CD4-positive, CD25-positive, alpha-beta regulatory T cell (primary cell): Measurements from ENCODE around the gene TMEM18. TPM values are rescaled to one million over a fixed set of nuclear protein-coding genes. Genes with fewer than 3 reads are reported as not detected.

Experiments used
- ATAC-seq, 2 donors: fragments of 150-1000 bp; cut with Tn5 transposase; one replicate each; pipeline ENCODE4 v1.10.0; 2021; ENCODE audit warnings: low read depth in 2 of 2, moderate number of reproducible peaks in 2 of 2, moderate library complexity in 1 of 2
- DNase-seq, 3 donors: peaks; one replicate each; pipeline versions ENCODE4 v3.0.0 to v3.0.0-alpha.2; 2012 to 2022; ENCODE audit warnings: mixed read lengths in 1 of 3
- H3K27ac ChIP-seq: one replicate; pipeline ENCODE4 v1.7.0; 2013; ENCODE audit warnings: mild to moderate bottlenecking, low read length; ENCODE audit not compliant: insufficient read depth, poor library complexity, severe bottlenecking
- H3K27me3 ChIP-seq: one replicate; pipeline ENCODE4 v1.7.0; 2013; ENCODE audit warnings: low read length; ENCODE audit not compliant: control insufficient read depth, insufficient read depth
- H3K36me3 ChIP-seq: one replicate; pipeline ENCODE4 v1.7.0; 2013; ENCODE audit warnings: mild to moderate bottlenecking, low read length, moderate library complexity; ENCODE audit not compliant: control insufficient read depth, insufficient read depth
- H3K4me1 ChIP-seq: 2 replicates; pipeline ENCODE4 v1.7.0; 2013; ENCODE audit warnings: mild to moderate bottlenecking, low read length; ENCODE audit not compliant: insufficient read depth, control insufficient read depth, poor library complexity, severe bottlenecking
- H3K4me3 ChIP-seq: one replicate; pipeline ENCODE4 v1.7.0; 2013; ENCODE audit warnings: low read depth, mild to moderate bottlenecking, low read length, moderate library complexity
- H3K9me3 ChIP-seq, 2 experiments: 1 replicate in 1 of 2; 2 replicates in 1 of 2; pipeline ENCODE4 v1.7.0; 2013; ENCODE audit warnings: low read length in 2 of 2, mild to moderate bottlenecking in 1 of 2, moderate library complexity in 1 of 2; ENCODE audit not compliant: control insufficient read depth in 2 of 2
- H3K27ac Mint-ChIP-seq, 3 donors: one replicate each; pipeline ENCODE4 v1.8.0; 2020 to 2022; ENCODE audit warnings: mild to moderate bottlenecking in 3 of 3, mixed read lengths in 3 of 3, moderate library complexity in 2 of 3
- H3K27me3 Mint-ChIP-seq: one replicate; pipeline ENCODE4 v1.8.0; 2022; ENCODE audit warnings: mild to moderate bottlenecking, mixed read lengths
- H3K36me3 Mint-ChIP-seq: one replicate; pipeline ENCODE4 v1.8.0; 2020; ENCODE audit warnings: mixed read lengths
- H3K4me1 Mint-ChIP-seq, 4 donors: one replicate each; pipeline ENCODE4 v1.8.0; 2020 to 2022; ENCODE audit warnings: mixed read lengths in 4 of 4, mild to moderate bottlenecking in 1 of 4
- H3K4me3 Mint-ChIP-seq, 4 donors: one replicate each; pipeline ENCODE4 v1.8.0; 2020 to 2022; ENCODE audit warnings: mild to moderate bottlenecking in 4 of 4, mixed read lengths in 4 of 4, moderate library complexity in 3 of 4
- H3K9me3 Mint-ChIP-seq, 7 donors: one replicate each; pipeline ENCODE4 v1.8.0; 2020 to 2022; ENCODE audit warnings: mixed read lengths in 7 of 7, mild to moderate bottlenecking in 3 of 7, moderate library complexity in 2 of 7
- polyA plus RNA-seq, 4 donors: library from polyadenylated mRNA; unstranded; fragments of 300-500 nt; fragmentation: Illumina TruSeq; gene quantifications; one replicate each; pipeline ENCODE4 v1.2.3, GENCODE V29; 2021
- total RNA-seq: library from RNA; stranded (reverse); gene quantifications from one replicate; pipeline ENCODE4 v1.2.3, GENCODE V29; 2022

TMEM18 gene
- total and polyA plus RNA-seq, 5 donors from 2014 or later, result 22.9 to 45.5 (median 26.9) TPM

DNA sequence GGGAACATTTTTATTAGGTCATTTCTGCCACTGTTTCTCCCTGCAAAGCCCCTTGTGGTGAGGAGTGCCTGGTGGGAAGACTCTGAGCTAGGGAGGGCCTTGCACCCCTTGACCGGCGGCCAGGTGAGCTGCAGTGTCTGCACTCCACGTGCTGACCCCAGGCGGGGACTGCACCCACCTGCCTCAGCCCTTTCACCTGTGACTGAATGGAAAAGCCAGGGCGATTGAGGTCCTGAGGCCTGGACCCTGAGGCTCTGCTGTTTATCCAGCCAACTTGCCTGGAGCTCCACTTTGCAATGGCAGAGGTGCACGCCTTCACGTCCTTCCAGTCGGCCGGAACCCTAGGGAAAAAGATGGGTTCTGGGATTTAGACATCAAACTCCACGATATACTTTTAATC is 53.1 kb downstream of the TMEM18 start:
- Mint-ChIP-seq H3K27me3 (no peaks in the 10 kb centered on the region), H3K4me1 (no peaks in the 10 kb centered on the region), H3K27ac (no peak overlapping the region), H3K9me3 (peaks cover 0 to 2% (median 0%) of the 10 kb centered on the region in 7 donors), H3K4me3 (no peak overlapping the region), H3K36me3 (no peaks in the 10 kb centered on the region)
- no peaks in the 10 kb centered on the region for H3K4me1 ChIP-seq
- H3K9me3 ChIP-seq, result no peaks in the 10 kb centered on the region
- no peak overlapping the region for H3K27ac ChIP-seq
- no peaks in the 10 kb centered on the region for H3K27me3 ChIP-seq
- H3K36me3 ChIP-seq, result no peaks in the 10 kb centered on the region
- H3K4me3 ChIP-seq, result no peak overlapping the region
- ATAC-seq (no peak), DNase-seq (no peak)

DNA sequence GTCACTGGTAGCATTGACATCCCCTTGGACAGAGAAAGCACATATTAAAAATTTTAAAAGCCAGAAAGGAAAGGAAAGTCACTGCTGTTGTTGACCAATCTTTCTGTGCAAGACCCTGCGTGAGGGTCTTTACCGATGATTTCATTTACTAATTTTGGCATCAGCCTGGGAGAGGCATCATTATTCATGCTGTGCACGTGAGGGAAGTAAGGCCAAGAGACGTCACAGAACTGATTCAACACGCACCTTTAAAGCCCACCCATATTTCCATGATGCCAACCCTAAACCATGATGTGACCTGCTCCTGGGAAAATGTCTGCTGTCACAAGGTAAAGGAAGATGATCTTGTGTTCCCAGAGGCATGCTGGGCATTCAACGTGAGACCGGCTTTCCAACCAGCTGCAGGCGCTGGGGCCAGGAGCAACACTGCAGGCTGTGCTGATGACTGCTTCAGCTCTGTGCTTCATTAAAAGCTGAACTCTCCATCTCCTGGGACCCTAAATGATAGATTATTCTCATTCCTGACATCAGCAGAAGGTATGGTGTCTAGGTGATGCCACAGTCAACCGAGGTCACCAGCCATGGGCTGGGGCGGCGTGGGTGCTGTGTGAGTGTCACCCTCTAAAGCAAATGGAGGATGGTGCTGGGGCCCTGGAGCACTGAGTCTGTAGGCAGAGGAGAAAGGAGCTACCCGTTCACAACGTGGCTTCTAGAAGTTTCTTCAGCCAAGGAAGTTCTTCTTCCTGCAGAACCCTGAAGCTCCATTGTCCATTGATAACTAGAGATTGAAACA is 53.9 kb downstream of the TMEM18 start:
- no peaks in the 10 kb centered on the region for H3K9me3 ChIP-seq
- no peaks in the 10 kb centered on the region for H3K27me3 ChIP-seq
- H3K36me3 Mint-ChIP-seq, result no peaks in the 10 kb centered on the region
- no peaks in the 10 kb centered on the region for H3K36me3 ChIP-seq
- H3K9me3 Mint-ChIP-seq, result peaks cover 0 to 2% (median 0%) of the 10 kb centered on the region in 7 donors
- H3K27ac ChIP-seq, result no peak overlapping the region
- H3K4me1 ChIP-seq, result no peaks in the 10 kb centered on the region
- H3K27ac Mint-ChIP-seq, result no peak overlapping the region
- no peak for DNase-seq
- H3K27me3 Mint-ChIP-seq, result no peaks in the 10 kb centered on the region
- H3K4me3 ChIP-seq, result no peak overlapping the region
- H3K4me3 Mint-ChIP-seq, result no peak overlapping the region
- H3K4me1 Mint-ChIP-seq, result no peaks in the 10 kb centered on the region
- ATAC-seq, result no peak

- no peaks in the 10 kb centered on the region for H3K36me3 Mint-ChIP-seq
- no peaks in the 10 kb centered on the region for H3K27me3 Mint-ChIP-seq
- no peak for ATAC-seq
Observed at GRCh38 chr2:622357-622756, 54.8 kb downstream of the TMEM18 start.

GRCh38 chr2:621303-622099 is 55.7 kb downstream of the TMEM18 start:
- DNase-seq (no peak), ATAC-seq (no peak)
- no peaks in the 10 kb centered on the region for H3K4me1 Mint-ChIP-seq
- H3K9me3 Mint-ChIP-seq, result peaks cover 0 to 11% (median 0%) of the 10 kb centered on the region in 7 donors
- Histone ChIP-seq H3K9me3 (no peaks in the 10 kb centered on the region), H3K4me3 (no peak overlapping the region), H3K27ac (no peak overlapping the region), H3K4me1 (no peaks in the 10 kb centered on the region), H3K27me3 (no peaks in the 10 kb centered on the region), H3K36me3 (no peaks in the 10 kb centered on the region)
- no peak overlapping the region for H3K4me3 Mint-ChIP-seq
- no peak overlapping the region for H3K27ac Mint-ChIP-seq
- no peaks in the 10 kb centered on the region for H3K36me3 Mint-ChIP-seq
- no peaks in the 10 kb centered on the region for H3K27me3 Mint-ChIP-seq

More at GRCh38 chr2:622357-622756, 54.8 kb downstream of the TMEM18 start:
- Histone ChIP-seq H3K4me1 (no peaks in the 10 kb centered on the region), H3K9me3 (no peaks in the 10 kb centered on the region), H3K4me3 (no peak overlapping the region), H3K36me3 (no peaks in the 10 kb centered on the region), H3K27ac (no peak overlapping the region), H3K27me3 (no peaks in the 10 kb centered on the region)
- Mint-ChIP-seq H3K27ac (no peak overlapping the region), H3K9me3 (peaks cover 0 to 9% (median 0%) of the 10 kb centered on the region in 7 donors), H3K4me1 (no peaks in the 10 kb centered on the region), H3K4me3 (no peak overlapping the region)
- no peak for DNase-seq

- H3K27me3 ChIP-seq, result no peaks in the 10 kb centered on the region
- no peaks in the 10 kb centered on the region for H3K4me1 Mint-ChIP-seq
- no peak for ATAC-seq
- H3K27me3 Mint-ChIP-seq, result no peaks in the 10 kb centered on the region
- DNase-seq, result no peak
- no peak overlapping the region for H3K4me3 Mint-ChIP-seq
- H3K36me3 Mint-ChIP-seq, result no peaks in the 10 kb centered on the region
- no peaks in the 10 kb centered on the region for H3K9me3 ChIP-seq
- H3K27ac ChIP-seq, result no peak overlapping the region
- no peak overlapping the region for H3K4me3 ChIP-seq
- H3K27ac Mint-ChIP-seq, result no peak overlapping the region
- peaks cover 0 to 11% (median 0%) of the 10 kb centered on the region in 7 donors for H3K9me3 Mint-ChIP-seq
- H3K36me3 ChIP-seq, result no peaks in the 10 kb centered on the region
- H3K4me1 ChIP-seq, result no peaks in the 10 kb centered on the region
Observed at GRCh38 chr2:620471-621302, 56.5 kb downstream of the TMEM18 start.

DNA sequence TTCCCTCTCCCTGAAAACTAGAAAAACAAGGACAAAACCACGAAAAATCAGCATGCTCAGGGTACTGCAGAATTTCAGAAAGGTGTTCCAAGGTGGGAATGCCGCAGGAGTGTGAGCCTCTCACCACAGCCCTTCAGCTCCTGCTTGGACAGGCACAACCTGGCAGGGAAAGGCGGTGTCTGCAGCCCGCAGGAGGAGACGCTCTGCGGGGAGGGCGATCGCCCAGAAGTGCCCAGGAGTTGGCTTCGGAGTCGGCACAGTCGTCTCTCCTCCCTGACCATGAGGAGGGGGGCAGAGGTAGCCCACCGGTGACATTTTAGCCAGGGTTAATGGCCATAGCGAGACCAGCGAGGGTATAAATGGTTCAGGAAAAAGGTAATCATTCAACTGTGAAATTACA is 57.2 kb downstream of the TMEM18 start:
- Histone ChIP-seq H3K27ac (no peak overlapping the region), H3K27me3 (no peaks in the 10 kb centered on the region), H3K4me3 (no peak overlapping the region), H3K36me3 (no peaks in the 10 kb centered on the region), H3K9me3 (no peaks in the 10 kb centered on the region), H3K4me1 (no peaks in the 10 kb centered on the region)
- DNase-seq (no peak), ATAC-seq (no peak)
- peaks cover 0 to 11% (median 0%) of the 10 kb centered on the region in 7 donors for H3K9me3 Mint-ChIP-seq
- no peaks in the 10 kb centered on the region for H3K4me1 Mint-ChIP-seq
- no peak overlapping the region for H3K4me3 Mint-ChIP-seq
- H3K27me3 Mint-ChIP-seq, result peaks cover 3% of the 10 kb centered on the region
- no peaks in the 10 kb centered on the region for H3K36me3 Mint-ChIP-seq
- H3K27ac Mint-ChIP-seq, result no peak overlapping the region

GRCh38 chr2:618422-618990 is 58.7 kb downstream of the TMEM18 start:
- no peaks in the 10 kb centered on the region for H3K36me3 Mint-ChIP-seq
- peaks cover 0 to 11% (median 0%) of the 10 kb centered on the region in 7 donors for H3K9me3 Mint-ChIP-seq
- no peak overlapping the region for H3K4me3 Mint-ChIP-seq
- Histone ChIP-seq H3K4me3 (no peak overlapping the region), H3K27ac (no peak overlapping the region), H3K36me3 (no peaks in the 10 kb centered on the region), H3K9me3 (no peaks in the 10 kb centered on the region), H3K4me1 (no peaks in the 10 kb centered on the region), H3K27me3 (no peaks in the 10 kb centered on the region)
- no peak overlapping the region for H3K27ac Mint-ChIP-seq
- peaks cover 4% of the 10 kb centered on the region for H3K27me3 Mint-ChIP-seq
- DNase-seq (no peak), ATAC-seq (no peak)
- H3K4me1 Mint-ChIP-seq, result no peaks in the 10 kb centered on the region
